ENCODE measurements around the gene ZFP36L1.

DNA sequence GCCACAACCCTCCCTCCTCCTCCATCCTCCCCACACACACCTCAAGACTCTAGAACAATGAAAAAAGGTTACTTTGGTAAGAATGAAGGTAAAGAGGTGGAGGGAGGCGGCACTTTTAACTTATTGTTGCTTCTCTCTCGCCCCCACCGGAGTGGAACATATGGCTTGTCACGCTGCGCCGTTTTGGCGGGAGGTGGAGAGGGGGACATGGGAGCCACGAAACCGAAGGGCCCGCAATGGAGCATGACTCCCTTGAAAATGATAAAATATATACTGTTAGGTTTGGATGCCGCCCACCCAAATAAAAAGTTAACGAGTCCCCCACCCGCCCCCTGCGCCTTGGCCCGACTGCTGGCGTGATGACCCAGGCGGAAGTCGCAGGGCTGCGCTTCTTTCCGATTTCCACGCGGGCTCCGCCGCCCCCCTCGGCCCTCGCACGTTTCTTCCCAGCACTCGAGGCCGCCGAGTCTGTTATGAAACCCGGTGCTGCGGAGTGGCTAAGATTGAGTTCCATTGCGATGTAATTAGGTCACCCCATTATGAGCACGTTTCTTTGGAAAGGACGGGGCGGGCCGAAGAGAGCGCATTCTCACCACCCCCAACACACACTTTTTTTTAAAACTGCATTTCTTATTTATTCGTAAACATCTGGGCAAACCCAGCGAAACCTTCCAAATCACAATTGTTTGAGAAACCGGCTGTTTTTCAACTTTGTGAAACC, 1.4 kb upstream of the ZFP36L1 start:
- TF ChIP-seq, protein P1, sequence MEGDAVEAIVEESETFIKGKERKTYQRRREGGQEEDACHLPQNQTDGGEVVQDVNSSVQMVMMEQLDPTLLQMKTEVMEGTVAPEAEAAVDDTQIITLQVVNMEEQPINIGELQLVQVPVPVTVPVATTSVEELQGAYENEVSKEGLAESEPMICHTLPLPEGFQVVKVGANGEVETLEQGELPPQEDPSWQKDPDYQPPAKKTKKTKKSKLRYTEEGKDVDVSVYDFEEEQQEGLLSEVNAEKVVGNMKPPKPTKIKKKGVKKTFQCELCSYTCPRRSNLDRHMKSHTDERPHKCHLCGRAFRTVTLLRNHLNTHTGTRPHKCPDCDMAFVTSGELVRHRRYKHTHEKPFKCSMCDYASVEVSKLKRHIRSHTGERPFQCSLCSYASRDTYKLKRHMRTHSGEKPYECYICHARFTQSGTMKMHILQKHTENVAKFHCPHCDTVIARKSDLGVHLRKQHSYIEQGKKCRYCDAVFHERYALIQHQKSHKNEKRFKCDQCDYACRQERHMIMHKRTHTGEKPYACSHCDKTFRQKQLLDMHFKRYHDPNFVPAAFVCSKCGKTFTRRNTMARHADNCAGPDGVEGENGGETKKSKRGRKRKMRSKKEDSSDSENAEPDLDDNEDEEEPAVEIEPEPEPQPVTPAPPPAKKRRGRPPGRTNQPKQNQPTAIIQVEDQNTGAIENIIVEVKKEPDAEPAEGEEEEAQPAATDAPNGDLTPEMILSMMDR (IDR thresholded peaks at IDR 0.05; ENCODE audit: poor library complexity, severe bottlenecking) = no peak
- no peak for TF ChIP-seq MXI1 (conservative IDR thresholded peaks at IDR 0.05; ENCODE audit: poor library complexity, severe bottlenecking)
- TF ChIP-seq POLR2AphosphoS5 (IDR thresholded peaks at IDR 0.05) = no peak
- TF ChIP-seq EZH2 (IDR thresholded peaks at IDR 0.05; ENCODE audit: borderline replicate concordance, insufficient read depth, low read length, poor library complexity, severe bottlenecking) = peak; percentile 48
- no peak for TF ChIP-seq EP300 (conservative IDR thresholded peaks at IDR 0.05; ENCODE audit: poor library complexity, severe bottlenecking)
- no peak for TF ChIP-seq TAF1 (IDR thresholded peaks at IDR 0.05; ENCODE audit: low read depth)

Data from neural cell (in vitro differentiated cells).